Right hindlimb (tissue), 1 donor: ENCODE results near the gene INO80D.
A peak's percentile ranks its signal among the peaks of the same experiment; 100 is the strongest.
"Not testable (repeated sequence)": the region's sequence is repeated elsewhere in the genome, so short reads cannot be mapped to it uniquely, and the experiment has no call there.

ENCODE experiments used
- DNase-seq: peaks from one replicate; pipeline ENCODE4 v3.0.0-alpha.2; 2018

Gene INO80D

DNA sequence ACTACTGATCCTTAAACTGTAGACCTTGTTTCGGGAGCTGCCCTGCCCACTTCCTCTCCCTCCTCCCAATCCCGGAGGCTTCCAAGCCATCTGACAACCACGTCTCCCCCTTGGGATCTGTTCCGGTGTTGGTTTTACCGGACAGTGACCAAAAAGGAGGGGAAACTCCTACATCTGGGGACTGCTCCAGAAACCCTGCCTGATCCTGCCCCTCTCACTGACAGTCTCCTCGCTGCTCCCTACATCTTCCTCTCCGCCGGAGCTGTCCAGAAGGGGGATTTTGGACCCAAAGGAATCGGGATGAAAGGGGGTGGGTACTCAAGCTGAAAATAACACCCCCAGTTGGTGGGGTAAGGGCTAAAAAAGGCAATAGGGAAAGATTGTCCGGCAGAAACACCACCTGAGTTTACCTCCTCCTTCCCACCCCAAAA is 1.5 kb downstream of the INO80D start:
- peak; percentile 77 for DNase-seq

GRCh38 chr2:206083602-206084438 is 2.2 kb downstream of the INO80D start:
- no peak for DNase-seq

GRCh38 chr2:206082298-206082843 is 3.6 kb downstream of the INO80D start:
- no peak for DNase-seq

DNA sequence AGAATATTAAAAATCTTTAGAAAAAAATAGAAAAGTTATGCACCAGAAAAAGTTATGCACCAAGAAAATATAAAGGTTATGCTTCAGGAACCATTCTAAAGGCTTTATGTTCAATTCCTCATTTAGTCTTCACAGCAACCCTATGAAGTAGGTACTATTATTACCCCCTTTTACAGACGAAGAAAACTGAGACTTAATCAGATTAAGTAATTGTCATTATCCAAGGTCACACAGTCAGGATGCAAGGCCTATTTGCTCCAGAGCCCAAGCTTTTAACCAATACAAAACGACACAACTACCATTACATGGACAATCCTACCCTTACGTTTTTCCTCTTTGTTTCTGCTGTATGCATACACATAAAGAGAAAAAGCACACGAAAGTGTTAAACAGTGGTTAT is 5.0 kb downstream of the INO80D start:
- no peak for DNase-seq

- no peak for DNase-seq
Measured at GRCh38 chr2:206079699-206080465, 6.1 kb downstream of the INO80D start.

- not testable (repeated sequence) for DNase-seq
Measured at GRCh38 chr2:206077879-206078278, 8.1 kb downstream of the INO80D start.

- DNase-seq = no peak
Measured at GRCh38 chr2:206075113-206075512, 10.9 kb downstream of the INO80D start.

DNA sequence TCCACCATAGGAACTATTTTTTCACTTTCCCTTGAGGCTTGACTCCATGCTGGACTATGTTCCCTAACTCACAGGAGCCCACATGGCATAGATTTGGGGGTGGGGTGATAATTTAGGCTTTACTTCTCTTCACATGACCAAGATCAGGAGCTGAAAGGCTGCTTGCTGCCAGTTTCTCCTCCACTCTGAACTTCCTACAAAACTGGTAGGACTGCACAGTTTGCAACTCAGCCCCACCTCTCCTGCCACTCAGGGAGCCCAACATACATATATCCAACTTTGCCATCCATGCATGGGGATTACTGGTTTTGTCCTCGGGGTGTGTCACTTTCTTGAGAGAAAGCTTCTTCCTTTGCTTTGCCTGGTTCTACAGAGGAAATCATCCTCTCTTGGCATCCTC is 14.2 kb downstream of the INO80D start:
- no peak for DNase-seq

GRCh38 chr2:206069417-206069816 is 16.6 kb downstream of the INO80D start:
- DNase-seq = no peak

GRCh38 chr2:206068207-206068606 is 17.8 kb downstream of the INO80D start:
- no peak for DNase-seq

DNA sequence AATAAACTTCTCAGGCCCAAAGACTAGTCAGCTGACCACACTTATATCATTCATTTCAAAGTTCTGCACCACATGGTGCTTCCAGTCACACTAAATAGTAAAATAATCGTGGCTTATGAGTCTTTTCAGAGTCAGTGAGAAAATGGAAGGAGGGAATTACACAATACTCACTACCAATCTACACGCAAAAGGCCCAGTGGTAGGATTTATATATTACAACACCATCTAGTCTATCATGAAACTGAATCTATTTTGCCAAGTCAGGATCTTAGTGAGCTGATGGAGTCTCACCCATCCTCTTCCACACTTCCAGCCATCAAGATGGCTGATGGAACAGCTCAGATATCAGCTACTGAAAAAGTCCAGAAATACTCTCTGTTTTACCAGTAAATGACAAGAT is 21.9 kb downstream of the INO80D start:
- no peak for DNase-seq

DNA sequence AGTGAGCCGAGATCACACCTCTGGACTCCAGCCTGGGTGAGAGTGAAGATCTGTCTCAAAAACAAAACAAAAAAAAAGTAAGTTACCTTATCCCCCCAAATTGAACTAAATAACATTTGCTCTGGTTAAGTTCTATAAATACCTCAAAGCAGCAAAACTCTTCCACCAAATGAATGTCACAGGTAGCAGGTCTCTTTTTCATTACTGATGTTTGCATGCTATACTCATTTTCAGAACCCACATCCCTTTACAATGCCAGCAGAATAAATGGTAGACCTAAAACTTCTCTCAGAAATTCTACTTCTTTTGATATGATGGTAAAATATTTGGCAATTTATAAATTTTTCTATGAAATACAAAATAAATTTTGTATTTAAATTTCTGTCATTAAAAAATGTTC is 22.3 kb downstream of the INO80D start:
- DNase-seq = no peak

GRCh38 chr2:206062724-206063123 is 23.2 kb downstream of the INO80D start:
- DNase-seq = no peak

GRCh38 chr2:206056286-206056685 is 29.7 kb downstream of the INO80D start:
- DNase-seq = no peak

- no peak for DNase-seq
Measured at GRCh38 chr2:206054952-206055351, 31.0 kb downstream of the INO80D start.

DNA sequence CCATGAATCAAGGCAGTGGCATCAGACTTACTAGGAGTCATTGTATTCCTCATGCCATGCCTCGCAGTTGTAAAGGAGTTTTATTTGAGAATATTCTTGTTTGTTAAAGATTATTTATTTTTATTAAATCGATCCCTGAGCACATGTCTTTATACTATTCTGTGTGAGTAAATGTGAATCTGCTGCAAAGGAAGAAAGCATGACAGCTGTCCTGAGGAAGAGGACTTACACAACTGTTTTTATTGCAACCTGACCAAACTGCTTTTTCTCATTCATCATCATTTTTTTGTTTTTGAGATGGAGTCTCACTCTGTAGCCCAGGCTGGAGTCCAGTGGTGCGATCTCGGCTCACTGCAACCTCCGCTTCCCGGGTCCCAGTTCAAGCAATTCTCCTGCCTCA is 34.1 kb downstream of the INO80D start:
- DNase-seq = no peak

DNA sequence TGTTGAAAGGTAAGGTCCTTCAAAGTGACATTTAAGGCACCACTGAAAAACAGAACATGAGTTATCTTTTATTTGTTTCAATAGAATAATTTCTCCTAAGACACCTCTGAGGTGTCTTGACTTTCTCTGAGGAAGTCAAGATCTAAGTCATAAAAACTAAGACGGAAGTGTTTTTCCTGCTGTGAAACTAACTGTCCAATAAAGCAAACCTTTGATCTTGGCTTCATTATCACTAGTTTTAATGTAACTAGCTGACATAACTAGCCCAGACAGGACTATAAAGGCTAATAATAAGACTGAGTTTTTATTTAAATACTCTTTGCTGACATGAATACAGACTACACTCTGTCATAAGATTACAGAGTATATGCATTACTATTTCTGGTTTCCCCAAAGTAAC is 36.6 kb downstream of the INO80D start:
- no peak for DNase-seq

DNA sequence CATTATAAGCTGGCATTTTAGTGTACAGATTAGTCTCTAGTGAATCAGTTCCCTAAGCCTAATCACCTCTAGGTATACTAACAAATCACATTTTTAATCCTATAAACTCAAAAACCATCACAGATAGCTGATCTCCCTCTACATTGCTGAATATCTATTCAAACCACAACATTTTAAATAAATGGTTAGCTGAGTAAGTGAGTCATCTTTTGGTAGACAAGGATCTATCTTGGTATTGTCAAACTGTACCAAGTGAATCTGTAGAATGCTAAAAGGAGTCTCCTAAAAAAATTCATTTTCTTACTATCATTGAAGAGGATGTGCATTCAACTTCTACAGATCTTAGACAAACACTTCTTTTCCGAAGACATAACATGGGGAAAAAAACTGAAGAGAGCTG is 40.7 kb downstream of the INO80D start:
- DNase-seq = no peak

DNA sequence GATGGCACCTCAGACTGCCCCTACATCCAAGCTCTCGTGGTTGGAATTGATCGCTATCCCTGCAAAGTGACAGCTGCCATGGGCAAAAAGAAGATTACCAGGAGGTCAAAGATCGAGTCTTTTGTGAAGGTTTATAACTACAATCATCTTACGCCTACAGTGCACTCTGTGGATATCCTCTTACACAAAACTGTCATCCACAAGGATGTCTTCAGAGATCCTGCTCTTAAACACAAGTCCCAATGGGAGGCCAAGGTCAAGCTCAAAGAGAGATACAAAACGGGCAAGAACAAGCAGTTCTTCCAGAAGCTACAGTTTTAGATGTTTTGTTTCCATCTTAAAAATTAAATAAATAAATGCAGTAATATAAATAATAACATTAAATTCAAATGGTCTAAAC is 45.4 kb downstream of the INO80D start:
- DNase-seq = no peak

- DNase-seq = not testable (repeated sequence)
Measured at GRCh38 chr2:206035393-206035792, 50.6 kb downstream of the INO80D start.

GRCh38 chr2:206033452-206033851 is 52.5 kb downstream of the INO80D start:
- not testable (repeated sequence) for DNase-seq

DNA sequence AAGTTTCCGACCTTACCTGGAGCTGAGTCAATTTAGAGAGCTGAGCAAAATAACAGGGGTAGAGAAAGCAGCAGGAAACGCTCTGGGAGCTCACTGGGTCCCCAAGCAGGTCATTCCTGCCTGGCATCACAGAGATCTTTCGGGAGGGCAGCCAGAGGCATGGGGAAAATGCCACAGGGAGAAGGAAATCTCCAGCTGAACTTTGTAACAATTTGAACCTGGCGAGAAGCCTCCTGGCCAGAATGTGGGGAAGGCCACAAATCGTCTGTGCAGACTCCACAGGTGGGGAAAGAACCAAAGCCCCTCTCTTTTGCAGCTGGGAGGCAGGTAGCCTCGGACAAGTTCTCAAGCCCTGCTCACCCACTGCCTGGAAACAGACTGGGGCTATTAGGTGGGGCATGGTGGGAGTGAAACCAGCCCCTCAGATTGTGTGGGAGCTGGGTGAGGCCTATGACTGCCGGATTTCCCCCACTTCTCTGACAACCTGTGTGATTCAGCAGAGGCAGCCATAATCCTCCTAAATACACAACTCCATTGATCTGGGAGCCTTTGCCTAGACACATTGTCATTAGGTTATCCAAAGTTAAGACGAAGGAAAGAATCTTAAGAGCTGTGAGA is 53.9 kb downstream of the INO80D start:
- DNase-seq = no peak

DNA sequence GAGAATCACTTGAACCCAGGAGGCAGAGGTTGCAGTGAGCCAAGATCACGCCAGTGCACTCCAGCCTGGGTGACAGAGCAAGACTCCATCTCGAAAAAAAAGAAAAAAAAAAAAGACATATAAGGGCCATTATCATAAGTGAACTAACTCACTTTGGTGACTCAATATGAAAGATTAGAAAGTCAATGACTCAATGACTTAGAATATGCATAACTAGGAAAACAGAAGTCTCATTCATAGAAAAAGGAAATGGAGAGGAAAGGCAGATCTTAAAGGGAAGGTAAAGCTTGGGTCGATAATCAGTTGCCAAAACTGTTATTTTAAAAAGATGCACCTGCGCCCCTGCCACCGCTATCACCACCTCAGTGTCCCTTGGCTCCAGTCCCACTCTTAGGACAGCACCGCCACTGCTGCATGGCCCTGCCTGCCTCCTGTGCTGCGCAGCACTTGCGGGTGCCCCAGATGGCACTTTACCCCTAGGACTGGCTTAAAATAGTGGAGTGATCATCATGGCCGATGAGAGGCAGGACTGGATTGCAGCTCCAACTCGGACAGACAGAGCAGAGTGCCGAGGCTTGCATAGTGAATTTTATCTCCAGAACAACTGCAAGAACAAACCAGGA is 54.7 kb downstream of the INO80D start:
- no peak for DNase-seq
